Measurements from ENCODE around the gene CNOT8.

Gene CNOT8

DNA sequence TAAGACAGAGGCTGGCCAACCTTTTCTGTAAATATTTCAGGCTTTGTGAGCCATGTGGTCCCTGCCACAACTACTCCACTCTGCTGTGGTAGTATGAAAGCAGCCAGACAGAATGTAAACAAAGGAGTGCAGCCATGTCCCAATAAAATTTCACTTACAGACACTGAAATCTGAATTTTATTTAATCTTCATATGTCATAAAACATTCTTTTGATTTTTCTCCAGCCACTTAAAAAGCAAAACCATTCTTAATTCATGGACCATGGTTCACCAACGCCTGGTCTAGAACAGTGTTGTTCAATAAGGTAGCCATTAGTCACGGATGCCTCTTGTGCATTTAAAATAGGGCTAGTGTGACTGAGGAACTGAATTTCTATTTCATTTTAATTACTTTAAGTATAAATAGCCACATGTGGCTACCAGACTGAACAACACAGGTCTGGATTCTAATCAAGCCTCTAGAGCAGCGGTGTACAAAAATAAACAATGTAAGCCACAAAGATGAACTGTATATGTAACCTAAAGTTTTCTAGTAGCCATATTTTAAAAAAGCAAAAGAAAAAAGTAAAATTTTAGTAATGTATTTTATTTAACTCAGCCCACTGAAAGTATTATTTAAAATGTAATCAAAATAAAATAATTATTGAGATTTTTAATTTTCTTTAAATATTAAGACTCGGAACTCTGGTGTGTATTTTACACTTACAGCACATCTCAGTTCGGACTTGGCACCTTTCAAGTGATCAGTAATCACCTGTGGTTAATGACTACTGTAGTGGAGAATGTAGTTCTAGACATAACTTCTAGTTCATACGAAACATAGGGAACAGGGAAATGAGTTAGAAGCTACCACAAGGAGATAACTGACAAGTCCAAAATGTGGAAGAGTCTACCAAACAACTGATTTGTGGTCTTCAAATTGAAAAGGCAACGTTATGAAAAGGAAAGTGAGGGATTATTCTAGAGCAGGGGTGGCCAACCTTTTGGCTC is 65.3 kb downstream of the CNOT8 start:
- no peak for DNase-seq (ENCODE audit: low read depth)
